Measurements from ENCODE around the gene AUTS2. TPM values are rescaled to one million over a fixed set of nuclear protein-coding genes. Genes with fewer than 3 reads are reported as not detected.

AUTS2 gene
- total and polyA plus RNA-seq, 2 experiments from 2014 or later: 32.0 to 91.0 TPM

DNA sequence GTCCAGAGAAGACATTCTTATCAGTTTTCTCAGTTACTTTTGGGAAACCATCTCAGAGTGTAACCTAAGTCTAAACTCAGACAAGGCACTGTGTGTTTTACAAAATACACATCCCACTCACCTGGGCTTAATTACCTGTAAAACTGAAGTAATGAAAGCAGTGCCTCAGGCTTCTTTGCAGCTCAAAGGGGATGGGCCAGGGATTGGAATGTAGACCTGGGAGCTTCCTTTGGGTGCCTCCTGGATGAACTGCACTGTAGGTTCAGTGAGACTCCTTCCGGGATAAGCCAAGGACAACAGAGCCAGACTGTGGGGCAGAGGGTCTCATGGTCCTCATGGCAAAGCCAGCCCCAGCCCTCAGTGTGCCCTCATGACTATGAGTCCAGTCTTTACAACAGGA lies 861.3 kb downstream of the AUTS2 start (continued):
- TF ChIP-seq EZH2phosphoT487 (IDR thresholded peaks at IDR 0.05; ENCODE audit: unreplicated experiment): no peak
- TF ChIP-seq, protein P1, sequence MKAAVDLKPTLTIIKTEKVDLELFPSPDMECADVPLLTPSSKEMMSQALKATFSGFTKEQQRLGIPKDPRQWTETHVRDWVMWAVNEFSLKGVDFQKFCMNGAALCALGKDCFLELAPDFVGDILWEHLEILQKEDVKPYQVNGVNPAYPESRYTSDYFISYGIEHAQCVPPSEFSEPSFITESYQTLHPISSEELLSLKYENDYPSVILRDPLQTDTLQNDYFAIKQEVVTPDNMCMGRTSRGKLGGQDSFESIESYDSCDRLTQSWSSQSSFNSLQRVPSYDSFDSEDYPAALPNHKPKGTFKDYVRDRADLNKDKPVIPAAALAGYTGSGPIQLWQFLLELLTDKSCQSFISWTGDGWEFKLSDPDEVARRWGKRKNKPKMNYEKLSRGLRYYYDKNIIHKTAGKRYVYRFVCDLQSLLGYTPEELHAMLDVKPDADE (IDR thresholded peaks at IDR 0.05): no peak
- TF ChIP-seq STAT1 (IDR thresholded peaks at IDR 0.05; ENCODE audit: unreplicated experiment): no peak
- TF ChIP-seq POLR2AphosphoS5 (IDR thresholded peaks at IDR 0.05; ENCODE audit: low read depth): no peak
- TF ChIP-seq ZNF331 (CRISPR knock-in tag; IDR thresholded peaks at IDR 0.05; ENCODE audit: low read depth): no peak
- no peak for TF ChIP-seq ZNF114 (CRISPR knock-in tag; IDR thresholded peaks at IDR 0.05)

DNA sequence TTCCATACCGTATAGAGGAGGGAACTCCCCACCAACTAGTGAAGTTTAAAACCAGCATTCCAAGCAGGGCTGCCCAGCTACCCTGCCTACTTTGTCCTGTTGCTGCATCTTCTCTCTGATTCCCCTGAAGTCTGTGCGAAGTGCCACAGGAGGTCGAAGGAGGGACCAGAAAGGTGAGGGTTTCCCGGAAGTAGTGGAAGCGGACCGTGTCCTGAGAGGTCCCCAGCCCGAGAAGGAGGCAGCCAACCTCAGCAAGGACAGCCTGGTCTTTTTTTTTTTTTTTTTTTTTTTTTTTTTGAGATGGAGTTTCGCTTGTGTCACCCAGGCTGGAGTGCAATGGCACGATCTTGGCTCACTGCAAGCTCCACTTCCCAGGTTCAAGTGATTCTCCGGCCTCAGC lies 861.8 kb downstream of the AUTS2 start:
- DNase-seq (ENCODE audit: low spot score): no peak
- no peak for ATAC-seq
- no peaks in the 10 kb centered on the region for H3K36me3 ChIP-seq (ENCODE audit: insufficient read depth)
- H3K27ac ChIP-seq (ENCODE audit: low read depth): no peak overlapping the region
- Mint-ChIP-seq H3K27ac (no peak overlapping the region), H3K4me1 (peaks cover 10% of the 10 kb centered on the region), H3K9me3 (no peaks in the 10 kb centered on the region), H3K36me3 (ENCODE audit: low read depth) (no peaks in the 10 kb centered on the region), H3K4me3 (no peak overlapping the region), H3K27me3 (ENCODE audit: insufficient read depth, low read depth, poor library complexity) (peaks cover 3% of the 10 kb centered on the region)
- H3K79me2 ChIP-seq (replicated peaks; ENCODE audit: insufficient read depth): no peaks in the 10 kb centered on the region
- TF ChIP-seq, protein P2, sequence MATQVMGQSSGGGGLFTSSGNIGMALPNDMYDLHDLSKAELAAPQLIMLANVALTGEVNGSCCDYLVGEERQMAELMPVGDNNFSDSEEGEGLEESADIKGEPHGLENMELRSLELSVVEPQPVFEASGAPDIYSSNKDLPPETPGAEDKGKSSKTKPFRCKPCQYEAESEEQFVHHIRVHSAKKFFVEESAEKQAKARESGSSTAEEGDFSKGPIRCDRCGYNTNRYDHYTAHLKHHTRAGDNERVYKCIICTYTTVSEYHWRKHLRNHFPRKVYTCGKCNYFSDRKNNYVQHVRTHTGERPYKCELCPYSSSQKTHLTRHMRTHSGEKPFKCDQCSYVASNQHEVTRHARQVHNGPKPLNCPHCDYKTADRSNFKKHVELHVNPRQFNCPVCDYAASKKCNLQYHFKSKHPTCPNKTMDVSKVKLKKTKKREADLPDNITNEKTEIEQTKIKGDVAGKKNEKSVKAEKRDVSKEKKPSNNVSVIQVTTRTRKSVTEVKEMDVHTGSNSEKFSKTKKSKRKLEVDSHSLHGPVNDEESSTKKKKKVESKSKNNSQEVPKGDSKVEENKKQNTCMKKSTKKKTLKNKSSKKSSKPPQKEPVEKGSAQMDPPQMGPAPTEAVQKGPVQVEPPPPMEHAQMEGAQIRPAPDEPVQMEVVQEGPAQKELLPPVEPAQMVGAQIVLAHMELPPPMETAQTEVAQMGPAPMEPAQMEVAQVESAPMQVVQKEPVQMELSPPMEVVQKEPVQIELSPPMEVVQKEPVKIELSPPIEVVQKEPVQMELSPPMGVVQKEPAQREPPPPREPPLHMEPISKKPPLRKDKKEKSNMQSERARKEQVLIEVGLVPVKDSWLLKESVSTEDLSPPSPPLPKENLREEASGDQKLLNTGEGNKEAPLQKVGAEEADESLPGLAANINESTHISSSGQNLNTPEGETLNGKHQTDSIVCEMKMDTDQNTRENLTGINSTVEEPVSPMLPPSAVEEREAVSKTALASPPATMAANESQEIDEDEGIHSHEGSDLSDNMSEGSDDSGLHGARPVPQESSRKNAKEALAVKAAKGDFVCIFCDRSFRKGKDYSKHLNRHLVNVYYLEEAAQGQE (IDR thresholded peaks at IDR 0.05; ENCODE audit: unreplicated experiment): no peak
- TF ChIP-seq STAT1 (IDR thresholded peaks at IDR 0.05; ENCODE audit: unreplicated experiment) (no peak), JUNB (IDR thresholded peaks at IDR 0.05; ENCODE audit: unreplicated experiment) (no peak), EZH2 (IDR thresholded peaks at IDR 0.05; ENCODE audit: low read depth, unreplicated experiment) (no peak), NANOG (IDR thresholded peaks at IDR 0.05; ENCODE audit: borderline replicate concordance) (no peak), ZNF331 (CRISPR knock-in tag; IDR thresholded peaks at IDR 0.05; ENCODE audit: low read depth) (no peak), EZH2phosphoT487 (IDR thresholded peaks at IDR 0.05; ENCODE audit: unreplicated experiment) (no peak), POLR2AphosphoS5 (IDR thresholded peaks at IDR 0.05; ENCODE audit: low read depth) (no peak), CREB1 (CRISPR knock-in tag; IDR thresholded peaks at IDR 0.05; ENCODE audit: low read depth) (no peak), ZNF114 (CRISPR knock-in tag; IDR thresholded peaks at IDR 0.05) (no peak)
- TF ChIP-seq, protein P3, sequence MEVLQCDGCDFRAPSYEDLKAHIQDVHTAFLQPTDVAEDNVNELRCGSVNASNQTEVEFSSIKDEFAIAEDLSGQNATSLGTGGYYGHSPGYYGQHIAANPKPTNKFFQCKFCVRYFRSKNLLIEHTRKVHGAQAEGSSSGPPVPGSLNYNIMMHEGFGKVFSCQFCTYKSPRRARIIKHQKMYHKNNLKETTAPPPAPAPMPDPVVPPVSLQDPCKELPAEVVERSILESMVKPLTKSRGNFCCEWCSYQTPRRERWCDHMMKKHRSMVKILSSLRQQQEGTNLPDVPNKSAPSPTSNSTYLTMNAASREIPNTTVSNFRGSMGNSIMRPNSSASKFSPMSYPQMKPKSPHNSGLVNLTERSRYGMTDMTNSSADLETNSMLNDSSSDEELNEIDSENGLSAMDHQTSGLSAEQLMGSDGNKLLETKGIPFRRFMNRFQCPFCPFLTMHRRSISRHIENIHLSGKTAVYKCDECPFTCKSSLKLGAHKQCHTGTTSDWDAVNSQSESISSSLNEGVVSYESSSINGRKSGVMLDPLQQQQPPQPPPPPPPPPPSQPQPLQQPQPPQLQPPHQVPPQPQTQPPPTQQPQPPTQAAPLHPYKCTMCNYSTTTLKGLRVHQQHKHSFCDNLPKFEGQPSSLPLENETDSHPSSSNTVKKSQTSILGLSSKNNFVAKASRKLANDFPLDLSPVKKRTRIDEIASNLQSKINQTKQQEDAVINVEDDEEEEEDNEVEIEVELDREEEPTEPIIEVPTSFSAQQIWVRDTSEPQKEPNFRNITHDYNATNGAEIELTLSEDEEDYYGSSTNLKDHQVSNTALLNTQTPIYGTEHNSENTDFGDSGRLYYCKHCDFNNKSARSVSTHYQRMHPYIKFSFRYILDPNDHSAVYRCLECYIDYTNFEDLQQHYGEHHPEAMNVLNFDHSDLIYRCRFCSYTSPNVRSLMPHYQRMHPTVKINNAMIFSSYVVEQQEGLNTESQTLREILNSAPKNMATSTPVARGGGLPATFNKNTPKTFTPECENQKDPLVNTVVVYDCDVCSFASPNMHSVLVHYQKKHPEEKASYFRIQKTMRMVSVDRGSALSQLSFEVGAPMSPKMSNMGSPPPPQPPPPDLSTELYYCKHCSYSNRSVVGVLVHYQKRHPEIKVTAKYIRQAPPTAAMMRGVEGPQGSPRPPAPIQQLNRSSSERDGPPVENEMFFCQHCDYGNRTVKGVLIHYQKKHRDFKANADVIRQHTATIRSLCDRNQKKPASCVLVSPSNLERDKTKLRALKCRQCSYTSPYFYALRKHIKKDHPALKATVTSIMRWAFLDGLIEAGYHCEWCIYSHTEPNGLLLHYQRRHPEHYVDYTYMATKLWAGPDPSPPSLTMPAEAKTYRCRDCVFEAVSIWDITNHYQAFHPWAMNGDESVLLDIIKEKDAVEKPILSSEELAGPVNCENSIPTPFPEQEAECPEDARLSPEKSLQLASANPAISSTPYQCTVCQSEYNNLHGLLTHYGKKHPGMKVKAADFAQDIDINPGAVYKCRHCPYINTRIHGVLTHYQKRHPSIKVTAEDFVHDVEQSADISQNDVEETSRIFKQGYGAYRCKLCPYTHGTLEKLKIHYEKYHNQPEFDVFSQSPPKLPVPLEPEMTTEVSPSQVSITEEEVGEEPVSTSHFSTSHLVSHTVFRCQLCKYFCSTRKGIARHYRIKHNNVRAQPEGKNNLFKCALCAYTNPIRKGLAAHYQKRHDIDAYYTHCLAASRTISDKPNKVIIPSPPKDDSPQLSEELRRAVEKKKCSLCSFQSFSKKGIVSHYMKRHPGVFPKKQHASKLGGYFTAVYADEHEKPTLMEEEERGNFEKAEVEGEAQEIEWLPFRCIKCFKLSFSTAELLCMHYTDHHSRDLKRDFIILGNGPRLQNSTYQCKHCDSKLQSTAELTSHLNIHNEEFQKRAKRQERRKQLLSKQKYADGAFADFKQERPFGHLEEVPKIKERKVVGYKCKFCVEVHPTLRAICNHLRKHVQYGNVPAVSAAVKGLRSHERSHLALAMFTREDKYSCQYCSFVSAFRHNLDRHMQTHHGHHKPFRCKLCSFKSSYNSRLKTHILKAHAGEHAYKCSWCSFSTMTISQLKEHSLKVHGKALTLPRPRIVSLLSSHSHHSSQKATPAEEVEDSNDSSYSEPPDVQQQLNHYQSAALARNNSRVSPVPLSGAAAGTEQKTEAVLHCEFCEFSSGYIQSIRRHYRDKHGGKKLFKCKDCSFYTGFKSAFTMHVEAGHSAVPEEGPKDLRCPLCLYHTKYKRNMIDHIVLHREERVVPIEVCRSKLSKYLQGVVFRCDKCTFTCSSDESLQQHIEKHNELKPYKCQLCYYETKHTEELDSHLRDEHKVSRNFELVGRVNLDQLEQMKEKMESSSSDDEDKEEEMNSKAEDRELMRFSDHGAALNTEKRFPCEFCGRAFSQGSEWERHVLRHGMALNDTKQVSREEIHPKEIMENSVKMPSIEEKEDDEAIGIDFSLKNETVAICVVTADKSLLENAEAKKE (CRISPR knock-in tag; IDR thresholded peaks at IDR 0.05): no peak
- TF ChIP-seq, protein P4, sequence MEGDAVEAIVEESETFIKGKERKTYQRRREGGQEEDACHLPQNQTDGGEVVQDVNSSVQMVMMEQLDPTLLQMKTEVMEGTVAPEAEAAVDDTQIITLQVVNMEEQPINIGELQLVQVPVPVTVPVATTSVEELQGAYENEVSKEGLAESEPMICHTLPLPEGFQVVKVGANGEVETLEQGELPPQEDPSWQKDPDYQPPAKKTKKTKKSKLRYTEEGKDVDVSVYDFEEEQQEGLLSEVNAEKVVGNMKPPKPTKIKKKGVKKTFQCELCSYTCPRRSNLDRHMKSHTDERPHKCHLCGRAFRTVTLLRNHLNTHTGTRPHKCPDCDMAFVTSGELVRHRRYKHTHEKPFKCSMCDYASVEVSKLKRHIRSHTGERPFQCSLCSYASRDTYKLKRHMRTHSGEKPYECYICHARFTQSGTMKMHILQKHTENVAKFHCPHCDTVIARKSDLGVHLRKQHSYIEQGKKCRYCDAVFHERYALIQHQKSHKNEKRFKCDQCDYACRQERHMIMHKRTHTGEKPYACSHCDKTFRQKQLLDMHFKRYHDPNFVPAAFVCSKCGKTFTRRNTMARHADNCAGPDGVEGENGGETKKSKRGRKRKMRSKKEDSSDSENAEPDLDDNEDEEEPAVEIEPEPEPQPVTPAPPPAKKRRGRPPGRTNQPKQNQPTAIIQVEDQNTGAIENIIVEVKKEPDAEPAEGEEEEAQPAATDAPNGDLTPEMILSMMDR (conservative IDR thresholded peaks at IDR 0.05; ENCODE audit: low read depth in 2 of 2): no peak
- H3K4me3 ChIP-seq: no peak overlapping the region
- no peaks in the 10 kb centered on the region for H3K27me3 ChIP-seq (ENCODE audit: insufficient read depth)
- H3K4me2 ChIP-seq: no peak overlapping the region
- H3K4me1 ChIP-seq (ENCODE audit: insufficient read depth): no peaks in the 10 kb centered on the region; the same call in 1 of the 2 replicates
- H3F3A ChIP-seq (replicated peaks; ENCODE audit: low read depth): no peaks in the 10 kb centered on the region
- no peaks in the 10 kb centered on the region for H4K20me1 ChIP-seq (replicated peaks; ENCODE audit: insufficient read depth)
- no peak overlapping the region for H2AFZ ChIP-seq
- no peaks in the 10 kb centered on the region; the same call in 1 of the 2 replicates for H3K9me2 ChIP-seq (ENCODE audit: insufficient read depth)

Data from GM23338 (cell line).